ENCODE data around the gene MED10.

Gene MED10

GRCh38 chr5:6383376-6383775 lies 5.0 kb upstream of the MED10 start:
- FAIRE-seq (no peak), DNase-seq (ENCODE audit: insufficient read length, low spot score) (no peak)
- TF ChIP-seq POU2F2 (IDR thresholded peaks at IDR 0.05; ENCODE audit: low read depth, low read length) (no peak), POLR2A (IDR thresholded peaks at IDR 0.05; ENCODE audit: low read depth, low read length) (no peak), PAX5 (IDR thresholded peaks at IDR 0.05; ENCODE audit: insufficient read depth, low read length, severe bottlenecking) (no peak)

DNA sequence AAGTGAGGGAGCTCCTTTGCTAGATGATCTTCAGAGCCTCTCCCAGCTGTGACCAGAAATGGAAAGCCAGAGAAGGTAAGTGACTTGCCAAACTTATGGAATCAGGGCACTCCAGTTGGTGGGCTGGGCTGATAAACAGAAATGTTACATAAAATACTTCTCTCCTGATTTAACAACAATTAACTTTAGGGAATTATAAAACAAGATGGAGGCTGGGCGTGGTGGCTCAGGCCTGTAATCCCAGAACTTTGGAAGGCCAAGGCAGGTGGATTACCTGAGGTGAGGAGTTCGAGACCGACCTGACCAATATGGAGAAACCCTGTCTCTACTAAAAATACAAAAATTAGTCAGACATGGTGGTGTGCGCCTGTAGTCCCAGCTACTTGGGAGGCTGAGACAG lies 899 bp upstream of the MED10 start:
- no peak for TF ChIP-seq POU2F2 (IDR thresholded peaks at IDR 0.05; ENCODE audit: low read depth, low read length)
- no peak for TF ChIP-seq PAX5 (IDR thresholded peaks at IDR 0.05; ENCODE audit: insufficient read depth, low read length, severe bottlenecking)
- TF ChIP-seq SPI1 (IDR thresholded peaks at IDR 0.05; ENCODE audit: low read depth, low read length) = no peak
- TF ChIP-seq TAF1 (IDR thresholded peaks at IDR 0.05; ENCODE audit: low read depth, low read length) = no peak
- no peak for TF ChIP-seq POLR2A (IDR thresholded peaks at IDR 0.05; ENCODE audit: low read depth, low read length)
- TF ChIP-seq POLR2AphosphoS5 (IDR thresholded peaks at IDR 0.05; ENCODE audit: low read depth, low read length) = no peak
- DNase-seq (ENCODE audit: insufficient read length, low spot score) = no peak
- no peak for FAIRE-seq

DNA sequence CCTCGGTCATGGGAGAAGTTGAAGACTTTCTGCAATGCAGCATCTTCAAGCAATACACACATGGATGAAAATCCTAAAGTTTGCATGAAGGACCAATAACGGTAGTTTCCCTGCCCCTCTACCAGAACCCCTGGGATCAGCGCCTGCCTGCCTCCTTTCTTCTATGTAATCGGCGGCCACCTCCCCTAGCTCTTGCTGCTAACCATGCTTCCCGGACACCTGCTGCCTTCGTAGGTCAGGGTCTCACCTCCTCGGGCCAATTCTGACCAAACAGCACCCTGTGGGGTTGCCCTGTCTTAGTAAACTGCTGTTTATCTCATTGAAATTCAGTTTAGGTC lies 388 bp upstream of the MED10 start:
- DNase-seq (ENCODE audit: insufficient read length, low spot score) (no peak), FAIRE-seq (no peak)
- TF ChIP-seq TAF1 (IDR thresholded peaks at IDR 0.05; ENCODE audit: low read depth, low read length) = no peak
- TF ChIP-seq PAX5 (IDR thresholded peaks at IDR 0.05; ENCODE audit: insufficient read depth, low read length, severe bottlenecking) = no peak
- no peak for TF ChIP-seq POU2F2 (IDR thresholded peaks at IDR 0.05; ENCODE audit: low read depth, low read length)

GRCh38 chr5:6377582-6377904 lies 804 bp downstream of the MED10 start:
- FAIRE-seq = no peak
- DNase-seq (ENCODE audit: insufficient read length, low spot score) = no peak
- TF ChIP-seq TAF1 (IDR thresholded peaks at IDR 0.05; ENCODE audit: low read depth, low read length) (no peak), SPI1 (IDR thresholded peaks at IDR 0.05; ENCODE audit: low read depth, low read length) (no peak), PAX5 (IDR thresholded peaks at IDR 0.05; ENCODE audit: insufficient read depth, low read length, severe bottlenecking) (no peak), POLR2A (IDR thresholded peaks at IDR 0.05; ENCODE audit: low read depth, low read length) (no peak), POU2F2 (IDR thresholded peaks at IDR 0.05; ENCODE audit: low read depth, low read length) (no peak), POLR2AphosphoS5 (IDR thresholded peaks at IDR 0.05; ENCODE audit: low read depth, low read length) (no peak)

GRCh38 chr5:6376974-6377520 lies 1.3 kb downstream of the MED10 start:
- FAIRE-seq (no peak), DNase-seq (ENCODE audit: insufficient read length, low spot score) (no peak)
- TF ChIP-seq POLR2AphosphoS5 (IDR thresholded peaks at IDR 0.05; ENCODE audit: low read depth, low read length) = no peak
- no peak for TF ChIP-seq POU2F2 (IDR thresholded peaks at IDR 0.05; ENCODE audit: low read depth, low read length)
- no peak for TF ChIP-seq SPI1 (IDR thresholded peaks at IDR 0.05; ENCODE audit: low read depth, low read length)
- no peak for TF ChIP-seq PAX5 (IDR thresholded peaks at IDR 0.05; ENCODE audit: insufficient read depth, low read length, severe bottlenecking)
- no peak for TF ChIP-seq TAF1 (IDR thresholded peaks at IDR 0.05; ENCODE audit: low read depth, low read length)
- no peak for TF ChIP-seq POLR2A (IDR thresholded peaks at IDR 0.05; ENCODE audit: low read depth, low read length)

GRCh38 chr5:6373081-6373846 lies 5.1 kb downstream of the MED10 start:
- TF ChIP-seq POLR2A (IDR thresholded peaks at IDR 0.05; ENCODE audit: low read depth, low read length) = no peak
- no peak for TF ChIP-seq POU2F2 (IDR thresholded peaks at IDR 0.05; ENCODE audit: low read depth, low read length)
- TF ChIP-seq PAX5 (IDR thresholded peaks at IDR 0.05; ENCODE audit: insufficient read depth, low read length, severe bottlenecking) = no peak
- TF ChIP-seq TAF1 (IDR thresholded peaks at IDR 0.05; ENCODE audit: low read depth, low read length) = no peak
- no peak for TF ChIP-seq SPI1 (IDR thresholded peaks at IDR 0.05; ENCODE audit: low read depth, low read length)
- FAIRE-seq (no peak), DNase-seq (ENCODE audit: insufficient read length, low spot score) (no peak)

DNA sequence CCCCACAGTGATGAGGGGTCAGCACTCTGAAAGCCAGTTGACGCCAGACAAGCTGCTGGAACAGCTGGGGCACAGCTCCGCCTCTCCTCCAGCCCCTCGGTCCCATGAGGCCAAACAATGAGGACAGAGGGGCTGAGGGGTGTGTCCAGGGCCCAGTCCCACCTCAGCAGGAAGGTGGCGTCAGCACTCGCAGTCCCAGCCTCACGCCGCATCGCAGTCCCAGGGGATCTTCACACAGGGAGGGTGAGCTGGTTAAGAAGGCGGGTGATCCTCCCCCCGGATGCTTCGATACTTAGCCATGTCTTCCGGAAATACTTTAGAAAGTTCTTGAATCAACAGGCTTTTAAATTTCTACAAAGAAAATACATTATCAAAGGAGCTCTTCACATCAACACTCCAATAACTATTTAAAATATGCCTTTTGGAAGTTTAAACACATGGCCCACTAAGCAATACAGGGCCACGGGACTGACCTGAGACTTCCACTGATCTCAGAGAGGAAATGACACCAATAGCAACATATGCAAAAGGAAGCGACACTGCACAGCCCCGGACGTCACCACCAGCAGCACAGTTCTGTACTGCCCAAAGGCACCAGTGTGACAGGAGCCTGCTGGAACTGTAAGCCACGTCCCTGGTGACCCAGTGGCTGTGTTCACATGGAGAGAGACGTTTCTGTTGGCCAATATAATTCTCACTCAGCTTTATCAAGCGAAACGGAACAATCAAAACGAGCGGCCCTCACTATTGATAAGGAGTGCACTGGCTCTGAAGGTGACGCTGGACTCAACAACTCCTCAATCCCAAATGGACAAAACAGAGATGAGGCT lies 5.9 kb downstream of the MED10 start:
- TF ChIP-seq TAF1 (IDR thresholded peaks at IDR 0.05; ENCODE audit: low read depth, low read length) (no peak), SPI1 (IDR thresholded peaks at IDR 0.05; ENCODE audit: low read depth, low read length) (no peak), POLR2A (IDR thresholded peaks at IDR 0.05; ENCODE audit: low read depth, low read length) (no peak), POLR2AphosphoS5 (IDR thresholded peaks at IDR 0.05; ENCODE audit: low read depth, low read length) (no peak), POU2F2 (IDR thresholded peaks at IDR 0.05; ENCODE audit: low read depth, low read length) (no peak), PAX5 (IDR thresholded peaks at IDR 0.05; ENCODE audit: insufficient read depth, low read length, severe bottlenecking) (no peak)
- FAIRE-seq = no peak
- no peak for DNase-seq (ENCODE audit: insufficient read length, low spot score)

DNA sequence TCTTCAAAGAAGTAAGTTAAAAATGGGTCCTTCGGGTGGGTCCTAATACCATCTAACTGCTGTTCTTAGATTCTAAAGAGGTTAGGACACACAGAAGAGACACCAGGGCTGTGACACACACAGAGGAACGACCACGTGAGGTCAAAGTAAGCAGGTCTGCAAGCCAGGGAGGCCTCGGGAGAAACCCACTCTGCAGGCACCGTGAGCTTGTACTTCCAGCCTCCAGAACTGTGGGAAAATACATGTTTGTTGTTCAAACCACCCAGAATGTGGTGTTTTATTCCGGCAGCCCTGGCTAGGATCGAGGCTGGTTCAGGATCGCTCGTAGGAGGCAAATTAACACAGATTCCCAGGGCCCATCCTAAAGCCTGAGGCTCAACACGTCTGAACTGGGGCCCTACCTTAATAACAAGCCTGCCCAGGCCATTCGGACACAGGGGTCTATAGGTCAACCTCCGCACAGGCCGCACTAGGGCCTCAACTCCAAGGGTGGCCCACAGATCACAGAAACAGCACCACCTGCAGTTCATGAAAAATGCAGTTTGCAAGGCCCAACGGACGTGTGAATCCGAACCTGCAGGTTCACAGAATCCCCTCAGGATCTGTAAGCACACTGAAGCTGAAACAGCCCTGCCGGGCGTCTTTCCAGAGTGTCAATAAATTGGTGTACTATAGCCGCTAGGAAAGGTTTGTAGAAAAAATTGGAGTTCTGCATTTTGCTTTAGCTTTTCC lies 7.1 kb downstream of the MED10 start:
- DNase-seq (ENCODE audit: insufficient read length, low spot score) (no peak), FAIRE-seq (no peak)
- TF ChIP-seq POLR2AphosphoS5 (IDR thresholded peaks at IDR 0.05; ENCODE audit: low read depth, low read length) (no peak), POU2F2 (IDR thresholded peaks at IDR 0.05; ENCODE audit: low read depth, low read length) (no peak), POLR2A (IDR thresholded peaks at IDR 0.05; ENCODE audit: low read depth, low read length) (no peak), PAX5 (IDR thresholded peaks at IDR 0.05; ENCODE audit: insufficient read depth, low read length, severe bottlenecking) (no peak), SPI1 (IDR thresholded peaks at IDR 0.05; ENCODE audit: low read depth, low read length) (no peak), TAF1 (IDR thresholded peaks at IDR 0.05; ENCODE audit: low read depth, low read length) (no peak)

DNA sequence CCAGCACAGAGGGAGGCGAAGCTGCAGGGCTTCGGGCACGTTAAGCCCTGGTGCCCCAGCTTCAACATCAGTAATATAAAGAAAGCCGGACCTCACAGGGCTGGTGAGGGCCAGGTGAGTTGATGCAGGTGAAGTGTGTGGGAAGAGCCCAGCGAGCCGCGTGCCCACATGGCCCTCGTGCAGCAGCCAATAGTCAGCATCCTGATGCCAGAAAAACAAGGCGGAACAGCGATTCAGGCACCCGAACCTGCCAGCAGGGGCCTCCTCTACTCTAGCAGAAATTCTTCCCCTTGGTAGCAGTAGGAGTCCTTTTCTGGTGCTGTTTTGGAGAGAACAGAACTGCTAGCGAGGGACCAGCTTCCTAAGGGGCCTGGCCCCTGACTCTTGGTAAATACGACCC lies 7.8 kb downstream of the MED10 start:
- no peak for FAIRE-seq
- DNase-seq (ENCODE audit: insufficient read length, low spot score) = no peak
- no peak for TF ChIP-seq TAF1 (IDR thresholded peaks at IDR 0.05; ENCODE audit: low read depth, low read length)
- peak; percentile 57; the same call in 1 of the 2 replicates for TF ChIP-seq POLR2AphosphoS5 (IDR thresholded peaks at IDR 0.05; ENCODE audit: low read depth, low read length)
